Lower lobe of right lung (tissue), 2 donors: ENCODE results near the gene GPBAR1. TPM values are rescaled to one million over a fixed set of nuclear protein-coding genes. Genes with fewer than 3 reads are reported as not detected.

Experiments
- ATAC-seq, 2 donors: fragments of 200-7000 bp; cut with Tn5 transposase; one replicate each; pipeline ENCODE4 v1.9.1; 2020 to 2022; ENCODE audit warnings: mild to moderate bottlenecking in 2 of 2, moderate library complexity in 2 of 2
- DNase-seq: peaks from one replicate; pipeline ENCODE4 v3.0.0-alpha.2; 2020
- H3K27ac ChIP-seq: fragments of 200-600 bp; one replicate; pipeline ENCODE4 v1.8.0; 2022
- H3K27me3 ChIP-seq: fragments of 200-600 bp; one replicate; pipeline ENCODE4 v1.8.0; 2022; ENCODE audit warnings: low read depth
- H3K36me3 ChIP-seq: fragments of 200-600 bp; one replicate; pipeline ENCODE4 v1.8.0; 2022; ENCODE audit warnings: mild to moderate bottlenecking
- H3K4me1 ChIP-seq: fragments of 200-600 bp; one replicate; pipeline ENCODE4 v1.8.0; 2022
- H3K4me3 ChIP-seq: fragments of 200-600 bp; one replicate; pipeline ENCODE4 v1.8.0; 2022; ENCODE audit warnings: mild to moderate bottlenecking
- H3K9me3 ChIP-seq: fragments of 200-600 bp; one replicate; pipeline ENCODE4 v1.8.0; 2022
- intact Hi-C: fragments of 100-400 bp; cut with DNase I; formaldehyde crosslinking; loops from one replicate; pipeline ENCODE4 v1.11.0; 2022
- total RNA-seq: library from RNA; stranded (reverse); fragmentation: NEBNext Ultra II Directional; extraction: Animal tissue kit (Norgen Biotek cat#: 25700); gene quantifications from one replicate; pipeline ENCODE4 v1.2.1, GENCODE V29; 2021
- TF ChIP-seq, protein P1 (sequence below): fragments of 200-600 bp; IDR thresholded peaks from one replicate; pipeline ENCODE4 v1.8.0; 2022; ENCODE audit warnings: antibody characterized with exemption, mild to moderate bottlenecking
- donor health status: DM: no; HTN: yes; CAD: no; lungs with severe emphysema.

Gene GPBAR1
- total RNA-seq, 1 donor from 2014 or later: 4.6 TPM

DNA sequence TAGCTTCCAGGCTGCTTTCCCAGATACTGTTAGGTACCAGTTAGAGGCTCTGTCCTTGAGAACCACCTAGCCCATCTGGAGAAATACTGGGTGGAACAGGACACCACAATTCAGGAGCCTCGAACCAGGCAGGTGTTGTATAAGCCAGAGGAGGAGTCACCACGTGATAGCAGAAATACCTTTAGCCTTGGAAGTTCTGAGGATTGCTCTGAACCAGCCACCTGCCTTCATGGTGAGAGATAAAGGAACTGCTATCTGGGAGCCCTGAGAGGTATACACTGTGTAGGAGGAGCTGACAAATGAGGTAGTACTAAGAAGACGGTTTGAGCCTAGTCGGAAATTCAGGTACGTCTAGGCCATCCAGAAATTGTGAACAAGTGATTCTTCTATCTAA is 7.6 kb upstream of the GPBAR1 start:
- no peak for ATAC-seq
- TF ChIP-seq, protein P1, sequence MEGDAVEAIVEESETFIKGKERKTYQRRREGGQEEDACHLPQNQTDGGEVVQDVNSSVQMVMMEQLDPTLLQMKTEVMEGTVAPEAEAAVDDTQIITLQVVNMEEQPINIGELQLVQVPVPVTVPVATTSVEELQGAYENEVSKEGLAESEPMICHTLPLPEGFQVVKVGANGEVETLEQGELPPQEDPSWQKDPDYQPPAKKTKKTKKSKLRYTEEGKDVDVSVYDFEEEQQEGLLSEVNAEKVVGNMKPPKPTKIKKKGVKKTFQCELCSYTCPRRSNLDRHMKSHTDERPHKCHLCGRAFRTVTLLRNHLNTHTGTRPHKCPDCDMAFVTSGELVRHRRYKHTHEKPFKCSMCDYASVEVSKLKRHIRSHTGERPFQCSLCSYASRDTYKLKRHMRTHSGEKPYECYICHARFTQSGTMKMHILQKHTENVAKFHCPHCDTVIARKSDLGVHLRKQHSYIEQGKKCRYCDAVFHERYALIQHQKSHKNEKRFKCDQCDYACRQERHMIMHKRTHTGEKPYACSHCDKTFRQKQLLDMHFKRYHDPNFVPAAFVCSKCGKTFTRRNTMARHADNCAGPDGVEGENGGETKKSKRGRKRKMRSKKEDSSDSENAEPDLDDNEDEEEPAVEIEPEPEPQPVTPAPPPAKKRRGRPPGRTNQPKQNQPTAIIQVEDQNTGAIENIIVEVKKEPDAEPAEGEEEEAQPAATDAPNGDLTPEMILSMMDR: no peak

DNA sequence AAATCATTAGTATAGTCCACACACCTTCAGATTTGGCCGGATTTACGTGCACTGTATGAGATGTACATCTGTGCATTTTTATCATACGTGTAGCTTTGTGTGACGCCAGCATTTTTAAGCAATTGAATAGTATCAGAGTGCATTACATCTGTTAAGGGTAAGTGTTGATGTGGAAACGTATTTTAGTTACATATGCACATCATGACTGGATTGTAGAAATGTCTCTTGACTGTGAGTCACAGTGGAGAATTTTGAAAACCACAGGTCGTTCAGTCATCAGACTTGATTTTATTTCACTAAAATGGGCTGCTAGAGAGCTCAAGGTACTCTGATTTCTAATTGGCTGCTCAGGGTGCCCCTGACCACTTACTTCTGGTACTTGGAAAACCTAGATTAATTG is 5.4 kb upstream of the GPBAR1 start:
- no peak overlapping the region for H3K27ac ChIP-seq
- no peak overlapping the region for H3K4me3 ChIP-seq
- DNase-seq: no peak
- H3K36me3 ChIP-seq: peaks cover 66% of the 10 kb centered on the region
- peaks cover 36% of the 10 kb centered on the region for H3K4me1 ChIP-seq
- intact Hi-C loops: no loop called here
- no peaks in the 10 kb centered on the region for H3K9me3 ChIP-seq
- ATAC-seq: no peak
- TF ChIP-seq, protein P1: no peak
- H3K27me3 ChIP-seq: no peaks in the 10 kb centered on the region

More for the DNA sequence above, 7.6 kb upstream of the GPBAR1 start:
- intact Hi-C loops: no loop called here
- H3K36me3 ChIP-seq: peaks cover 88% of the 10 kb centered on the region
- H3K27me3 ChIP-seq: no peaks in the 10 kb centered on the region
- peaks cover 14% of the 10 kb centered on the region for H3K4me1 ChIP-seq
- H3K4me3 ChIP-seq: no peak overlapping the region
- no peak overlapping the region for H3K27ac ChIP-seq
- no peaks in the 10 kb centered on the region for H3K9me3 ChIP-seq
- no peak for DNase-seq

DNA sequence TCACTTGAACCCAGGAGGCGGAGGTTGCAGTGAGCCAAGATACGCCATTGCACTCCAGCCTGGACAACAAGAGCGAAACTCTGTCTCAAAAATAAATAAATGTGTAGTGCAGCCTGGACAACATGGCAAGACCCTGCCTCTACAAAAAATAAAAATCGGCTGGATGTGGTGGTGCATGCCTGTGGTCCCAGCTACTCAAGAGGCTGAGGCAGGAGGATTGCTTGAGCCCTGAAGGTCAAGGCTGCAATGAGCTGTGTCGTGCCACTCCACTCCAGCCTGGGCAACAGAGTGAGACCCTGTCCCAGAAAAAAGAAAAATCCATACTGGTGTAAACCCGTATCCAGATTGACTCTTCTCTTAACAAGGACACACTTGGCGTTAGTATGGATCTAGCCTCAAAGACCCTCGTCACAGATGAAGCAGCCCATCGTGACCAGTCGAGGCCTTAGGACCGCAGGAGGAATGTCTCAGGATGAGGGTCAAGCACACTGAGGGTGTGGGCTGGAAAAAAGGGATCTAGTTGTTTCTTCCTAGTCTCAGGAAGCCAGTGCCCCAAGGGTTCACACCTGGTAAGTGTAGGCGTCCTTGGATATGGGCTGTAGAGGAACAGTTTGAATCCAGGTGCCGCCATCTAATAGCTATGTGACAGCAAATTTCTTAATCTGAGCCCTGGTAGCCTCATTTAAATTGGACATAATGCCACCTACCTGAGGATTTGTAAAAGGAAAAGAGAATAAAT is 4.0 kb upstream of the GPBAR1 start:
- Histone ChIP-seq H3K4me1 (peaks cover 49% of the 10 kb centered on the region), H3K27me3 (no peaks in the 10 kb centered on the region), H3K9me3 (no peaks in the 10 kb centered on the region), H3K27ac (no peak overlapping the region), H3K4me3 (no peak overlapping the region), H3K36me3 (peaks cover 53% of the 10 kb centered on the region)
- TF ChIP-seq, protein P1: no peak
- ATAC-seq: no peak
- intact Hi-C loops: no loop called here
- DNase-seq: no peak

DNA sequence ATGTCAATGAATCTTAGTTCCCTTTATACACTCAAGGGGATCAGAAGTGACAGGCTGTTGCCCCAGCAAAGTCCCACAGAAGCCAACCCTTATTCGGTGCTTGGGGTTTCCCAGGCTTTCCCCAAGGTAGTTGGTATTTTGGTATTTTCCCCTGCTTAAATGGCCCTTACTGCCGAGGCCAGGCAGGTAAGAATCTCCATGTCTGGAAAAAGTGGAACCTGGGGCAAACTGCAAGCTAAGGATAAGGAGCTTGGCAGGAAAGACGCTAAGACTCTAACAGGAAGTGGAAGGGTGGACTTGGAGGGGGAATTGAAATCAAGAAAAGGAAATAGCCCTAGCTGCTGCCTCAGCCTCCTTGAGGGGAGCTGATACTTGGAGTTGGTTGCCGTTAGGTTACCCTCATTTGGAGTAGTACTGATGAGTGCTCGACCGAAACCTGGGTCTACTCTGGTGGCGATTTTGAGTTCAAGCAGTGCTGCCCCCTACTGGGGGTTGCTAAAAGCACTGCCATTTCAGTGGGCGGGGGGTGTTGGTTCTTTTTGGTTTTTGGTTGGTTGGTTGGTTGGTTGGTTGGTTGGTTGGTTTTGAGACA is 3.3 kb upstream of the GPBAR1 start:
- ATAC-seq (peak; percentile 32 to 68), DNase-seq (peak; percentile 51)
- no peaks in the 10 kb centered on the region for H3K9me3 ChIP-seq
- no peaks in the 10 kb centered on the region for H3K27me3 ChIP-seq
- H3K4me1 ChIP-seq: peaks cover 57% of the 10 kb centered on the region
- H3K4me3 ChIP-seq: no peak overlapping the region
- peak overlapping the region; percentile 1 for H3K27ac ChIP-seq
- intact Hi-C loops: no loop called here
- TF ChIP-seq, protein P1: peak; percentile 52
- peaks cover 49% of the 10 kb centered on the region for H3K36me3 ChIP-seq

DNA sequence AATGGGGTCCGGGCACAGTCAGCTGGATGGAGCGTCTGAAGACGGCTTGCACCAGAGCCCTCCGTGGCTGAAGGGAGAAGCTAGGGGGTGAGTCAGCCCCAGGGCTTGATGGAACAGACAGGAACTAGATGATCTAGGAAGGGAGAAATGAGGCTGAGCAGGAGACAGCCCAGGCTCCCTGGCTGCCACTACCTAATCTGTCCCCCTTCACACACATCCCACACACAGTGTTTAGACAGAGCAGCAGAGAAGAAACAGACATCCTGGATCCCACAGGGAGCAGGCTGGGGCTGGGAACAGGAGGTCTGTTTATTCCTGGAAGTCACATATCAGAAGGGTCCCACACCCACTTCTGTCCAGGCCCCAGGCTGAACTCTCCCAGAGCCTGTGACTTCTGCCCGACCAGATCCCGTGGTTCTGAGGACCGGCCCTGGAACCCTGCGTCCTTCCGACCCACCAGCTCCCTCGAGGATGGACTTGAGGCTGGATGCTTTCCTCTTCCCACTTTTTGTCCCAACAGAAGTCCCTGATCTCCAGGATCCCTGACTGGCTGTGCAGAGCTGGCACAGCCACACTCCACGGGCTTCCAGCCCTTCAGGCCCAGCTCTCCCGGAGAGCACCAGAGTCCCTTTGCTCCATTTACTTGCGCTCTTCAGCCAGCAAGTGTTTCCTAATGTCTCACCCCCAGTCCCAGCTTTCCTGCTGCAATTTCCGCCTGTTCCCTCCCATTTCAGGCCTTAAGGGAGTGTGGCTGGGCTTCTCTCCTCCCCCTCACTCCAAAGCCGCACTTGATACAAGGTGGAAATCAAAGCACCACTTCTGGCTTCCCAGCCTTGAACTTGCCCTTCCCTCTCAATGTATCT is 1.5 kb upstream of the GPBAR1 start:
- TF ChIP-seq, protein P1: no peak
- peak; percentile 60 for DNase-seq
- peak; percentile 70 to 72 for ATAC-seq
- Histone ChIP-seq H3K36me3 (peaks cover 49% of the 10 kb centered on the region), H3K4me3 (no peak overlapping the region), H3K27me3 (no peaks in the 10 kb centered on the region), H3K9me3 (no peaks in the 10 kb centered on the region), H3K27ac (peak overlapping the region; percentile 82), H3K4me1 (peaks cover 73% of the 10 kb centered on the region)
- intact Hi-C loops: no loop called here
